HG03342 (cell line): ENCODE data around the gene CIP2A.

Experiments
- ATAC-seq: cut with Tn5 transposase; IDR thresholded peaks from one replicate; pipeline ENCODE4 v1.9.1; 2021; ENCODE audit warnings: mild to moderate bottlenecking, moderate library complexity; ENCODE audit not compliant: unreplicated experiment

The CIP2A gene

DNA sequence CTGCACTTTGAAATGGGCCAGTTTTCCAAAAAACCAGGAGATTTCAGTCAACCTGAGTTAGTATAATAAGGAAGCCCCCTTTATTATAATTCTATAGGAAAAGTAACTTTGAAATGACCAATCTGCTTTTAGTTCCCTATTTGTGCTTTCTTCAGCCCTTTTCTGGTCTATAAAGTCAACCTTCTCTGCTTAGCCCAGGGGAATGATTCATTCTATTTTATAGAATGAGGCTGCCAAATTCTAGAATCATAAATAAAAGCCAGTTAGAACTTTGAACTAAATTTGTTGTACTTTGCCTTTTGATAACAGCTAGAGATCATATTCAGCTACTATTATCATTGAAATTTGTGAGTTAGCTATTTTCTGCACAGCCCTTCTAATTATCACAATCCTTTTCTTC, 24.7 kb downstream of the CIP2A start:
- ATAC-seq: no peak

DNA sequence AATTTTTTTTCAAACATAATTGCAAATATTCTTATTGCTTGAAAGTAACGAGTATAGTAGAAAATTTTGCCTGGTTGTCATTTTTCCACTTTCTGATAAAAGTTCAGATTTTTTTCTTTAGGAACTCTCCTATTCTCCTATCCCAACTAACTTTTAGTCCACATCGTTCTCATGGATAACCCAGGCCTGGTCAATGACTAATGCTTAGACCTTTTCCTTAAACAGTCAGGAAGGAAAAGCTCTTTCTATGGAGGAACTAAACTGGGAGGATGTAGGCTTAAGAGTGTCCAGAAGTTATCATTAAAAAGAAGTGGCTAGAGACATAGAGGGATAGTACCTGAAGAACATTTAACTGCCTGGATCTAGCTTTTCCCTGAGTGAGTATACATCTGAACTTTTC, 26.7 kb downstream of the CIP2A start:
- no peak for ATAC-seq

DNA sequence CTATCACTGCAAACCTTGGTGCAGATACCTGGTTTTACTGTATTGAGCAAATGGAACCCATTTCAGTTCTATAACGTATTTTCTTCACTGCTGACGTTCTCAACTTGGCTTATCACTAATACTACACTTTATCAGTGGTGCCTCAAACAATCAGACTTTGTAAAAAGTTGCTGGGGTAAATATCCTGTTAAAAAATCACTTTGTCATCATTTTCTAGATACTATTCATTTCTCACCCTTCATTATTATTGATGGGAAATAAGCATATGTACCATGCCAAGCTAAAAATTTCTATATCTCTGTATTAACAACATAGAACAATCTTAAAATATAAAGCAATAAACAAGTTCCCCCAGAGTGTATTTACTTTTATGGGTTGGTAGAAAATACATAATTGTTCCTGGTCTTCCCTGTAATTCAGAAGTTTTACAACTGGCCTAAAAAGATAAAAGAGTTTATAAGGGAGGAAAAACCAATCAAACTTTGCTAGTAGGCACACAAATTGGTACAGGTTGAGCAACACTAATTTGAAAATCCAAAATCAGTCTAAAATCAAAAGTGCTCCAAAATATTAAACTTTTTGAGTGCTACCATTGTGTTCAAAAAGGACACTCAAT, 33.2 kb downstream of the CIP2A start:
- no peak for ATAC-seq

DNA sequence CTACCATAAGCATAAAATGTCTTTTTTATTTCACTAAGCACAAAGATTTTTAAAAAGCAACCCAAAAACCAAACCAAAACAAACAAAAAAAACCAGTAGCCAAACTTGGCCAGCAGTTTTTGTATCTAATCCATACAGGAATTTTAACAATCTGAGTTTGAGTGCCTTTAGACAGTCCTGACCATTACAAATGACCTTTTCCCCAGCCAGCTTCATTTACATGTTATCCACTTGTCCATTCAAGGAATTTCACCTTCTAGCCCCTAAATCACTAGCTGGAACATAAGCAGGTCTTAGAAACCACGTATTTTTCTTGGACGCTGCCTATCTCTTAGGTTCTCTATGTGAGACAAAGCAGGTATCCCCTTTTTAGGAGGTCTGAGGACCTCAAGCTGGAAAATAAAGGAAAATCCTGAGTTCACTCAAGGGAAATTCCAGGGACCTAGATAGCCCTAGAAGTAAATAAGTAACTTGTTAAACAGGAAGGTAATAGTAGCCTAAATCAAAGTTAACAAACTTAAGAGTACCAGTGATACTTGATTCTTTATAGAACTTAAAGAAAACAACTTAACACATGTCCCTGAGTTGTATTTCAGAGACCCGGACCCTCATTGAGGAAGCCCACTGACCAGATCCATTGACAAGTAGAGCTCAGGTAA, 34.2 kb downstream of the CIP2A start:
- ATAC-seq: no peak

GRCh38 chr3:108554229-108554628, 35.0 kb downstream of the CIP2A start:
- ATAC-seq: no peak

DNA sequence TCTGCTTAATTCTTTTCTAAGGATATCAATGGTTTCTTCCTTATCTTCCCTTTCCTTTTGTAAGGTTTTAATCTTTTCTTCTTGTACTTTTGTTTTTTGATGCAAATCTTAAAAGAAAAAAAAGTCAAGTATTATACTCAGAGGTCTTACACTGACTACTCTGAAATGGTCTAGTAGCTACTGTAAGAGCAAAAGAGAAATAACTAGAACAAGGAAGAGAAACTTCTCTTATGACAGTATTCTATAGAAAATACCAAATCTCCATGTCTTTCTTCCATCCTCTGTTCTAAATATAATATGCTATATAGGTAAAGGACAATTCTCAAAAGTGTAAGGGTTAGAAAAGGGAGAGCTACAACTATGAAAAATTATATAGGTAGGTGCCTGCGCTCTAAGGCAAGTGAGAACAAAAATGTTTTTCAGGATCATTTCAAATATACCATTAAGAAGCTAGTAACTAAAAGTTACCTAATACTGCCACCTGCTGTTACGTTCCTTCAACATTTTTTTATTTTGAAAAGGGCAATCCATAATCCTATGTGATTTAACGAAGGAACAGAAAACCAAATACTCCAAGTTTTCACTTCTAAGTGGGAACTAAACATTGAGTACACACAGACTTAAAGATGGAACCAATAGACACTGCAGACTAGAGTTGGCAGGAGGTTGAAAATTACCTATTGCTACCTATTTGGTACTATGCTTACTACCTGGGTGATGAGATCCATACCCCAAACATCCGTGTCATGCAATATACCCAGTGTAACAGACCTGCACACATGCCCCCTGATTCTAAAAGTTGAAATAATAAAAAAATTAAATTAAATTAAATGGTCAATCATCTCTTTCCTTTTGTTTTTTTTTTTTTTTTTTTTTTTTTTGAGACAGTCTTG, 36.7 kb downstream of the CIP2A start:
- no peak for ATAC-seq

DNA sequence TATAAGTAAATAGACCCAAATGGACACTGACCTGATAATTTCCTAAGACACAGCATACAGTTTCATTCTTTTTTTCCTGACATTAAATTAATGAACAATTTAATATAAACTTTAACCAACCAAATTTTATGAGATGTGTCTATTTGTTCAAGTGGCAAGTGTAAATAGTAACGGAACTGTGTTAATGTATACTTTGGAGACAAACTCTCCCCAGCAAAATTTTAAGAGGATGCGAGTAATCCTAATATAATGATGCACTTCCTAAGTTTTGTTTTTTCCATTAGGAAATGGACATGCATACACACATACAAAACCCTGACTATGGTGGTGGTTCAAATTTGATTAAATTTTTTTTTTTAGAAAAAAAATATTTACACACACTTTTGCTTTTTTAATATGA, 40.4 kb downstream of the CIP2A start:
- no peak for ATAC-seq

GRCh38 chr3:108548304-108548703, 40.9 kb downstream of the CIP2A start:
- no peak for ATAC-seq

GRCh38 chr3:108546692-108547091, 42.5 kb downstream of the CIP2A start:
- no peak for ATAC-seq

- ATAC-seq: no peak
Observed at GRCh38 chr3:108546247-108546646, 43.0 kb downstream of the CIP2A start.

DNA sequence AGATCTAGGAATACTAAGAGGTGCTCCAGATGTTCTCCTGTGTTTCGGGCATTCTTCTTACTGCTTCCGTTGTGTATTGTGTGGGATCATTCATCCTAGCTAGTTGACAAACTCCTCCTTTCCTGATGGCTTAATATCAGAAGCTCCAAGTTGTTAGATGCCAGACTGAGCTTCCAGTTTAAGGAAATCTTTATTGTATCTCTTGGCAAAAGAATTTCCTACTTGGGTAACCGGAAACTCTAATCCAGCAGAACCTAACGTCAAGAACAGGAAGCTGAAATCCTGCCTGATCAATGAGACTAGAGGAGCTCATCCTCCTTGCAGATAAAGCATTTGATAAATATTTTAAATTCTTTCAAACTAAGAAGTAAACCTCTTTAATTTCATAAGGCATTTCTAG, 51.2 kb downstream of the CIP2A start:
- no peak for ATAC-seq

DNA sequence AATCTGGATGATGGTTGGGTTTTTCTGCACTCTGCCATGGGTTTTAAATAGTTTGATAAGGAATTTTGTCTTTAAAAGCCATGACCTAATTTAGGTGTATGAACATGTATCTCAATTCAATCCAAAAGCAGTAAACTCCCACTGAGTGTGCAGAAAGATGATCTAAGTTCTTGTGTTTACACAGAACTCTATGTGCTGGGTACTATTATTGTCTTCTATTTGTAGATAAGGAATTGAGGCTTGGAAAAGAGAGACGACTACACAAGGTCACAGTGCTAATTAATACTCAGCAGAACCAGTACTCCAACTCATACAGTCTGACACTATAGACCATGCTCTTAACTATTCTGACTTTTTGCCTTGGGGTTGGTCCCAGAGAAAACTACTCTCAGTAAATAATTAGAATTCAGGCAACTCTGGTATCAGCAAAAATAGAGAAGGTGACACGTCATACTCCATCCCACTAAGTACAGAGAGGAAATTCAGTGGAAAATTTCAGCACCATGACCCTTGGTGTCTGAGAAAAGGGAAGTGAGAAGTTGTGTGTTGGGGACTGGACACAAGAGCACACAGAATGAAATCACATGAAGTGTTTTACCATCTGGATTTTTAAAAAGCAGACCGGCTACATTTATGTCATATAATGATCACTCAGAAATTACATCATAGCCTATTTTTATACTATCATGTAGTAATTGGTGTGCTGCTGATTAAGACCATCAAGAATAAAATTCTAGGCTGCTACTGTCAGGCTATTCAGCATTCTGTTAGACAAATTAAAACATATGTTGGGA, 60.6 kb downstream of the CIP2A start:
- peak; percentile 92 for ATAC-seq

DNA sequence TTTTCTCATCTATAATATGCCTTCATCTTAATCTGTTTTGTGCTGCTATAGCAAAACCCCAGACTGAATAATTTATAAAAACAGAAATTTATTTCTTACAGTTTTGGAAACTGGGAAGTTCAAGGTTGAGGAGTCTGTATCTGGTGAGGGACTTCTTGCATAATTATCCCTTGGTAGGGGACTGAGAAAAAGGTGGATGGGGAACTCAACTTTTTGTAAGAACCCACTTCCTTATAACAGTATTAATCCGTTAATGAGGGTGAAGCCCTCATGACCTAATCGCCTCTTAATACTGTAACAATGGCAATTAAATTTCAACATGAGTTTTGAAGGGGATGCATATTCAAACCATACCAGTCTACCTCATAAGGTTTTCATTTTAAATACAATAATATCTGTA, 61.4 kb downstream of the CIP2A start:
- ATAC-seq: no peak

DNA sequence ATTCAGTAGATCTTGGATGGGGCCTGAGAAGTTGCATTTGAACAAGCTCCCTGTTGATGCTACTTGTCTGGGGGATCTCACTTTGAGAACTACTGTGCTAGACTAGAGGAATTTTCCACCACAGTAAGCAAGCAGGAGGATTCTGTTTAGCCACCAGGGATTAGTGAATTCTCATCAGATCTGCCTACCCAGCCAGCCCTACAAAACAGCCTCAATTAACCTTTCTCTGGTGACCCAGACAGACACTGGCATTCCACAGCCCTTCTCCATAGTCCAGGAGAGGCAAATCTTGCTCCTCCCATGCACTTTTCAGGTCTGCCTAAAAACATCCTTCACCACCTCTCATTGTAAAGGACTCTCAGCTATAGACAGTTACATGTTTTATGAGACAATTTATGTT, 62.1 kb downstream of the CIP2A start:
- no peak for ATAC-seq

GRCh38 chr3:108525971-108526370, 63.3 kb downstream of the CIP2A start:
- ATAC-seq: no peak

DNA sequence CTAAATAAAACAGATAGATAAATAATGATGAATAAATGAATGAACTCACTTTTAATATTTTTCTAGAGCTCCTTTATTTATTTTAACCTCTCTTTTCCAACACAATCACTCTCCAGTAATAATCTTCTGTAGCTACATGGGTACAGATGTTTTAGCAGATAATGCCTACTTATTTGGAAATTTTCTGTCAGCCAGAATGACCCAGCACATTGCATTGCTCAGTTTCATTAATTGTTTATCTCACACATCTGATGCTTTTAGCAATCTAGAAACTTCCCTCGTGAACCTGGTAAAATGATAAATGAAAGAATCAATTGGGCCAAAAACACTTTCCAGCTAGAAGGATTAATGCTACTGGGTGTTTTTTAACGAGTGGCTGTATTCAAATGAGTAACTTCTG, 64.0 kb downstream of the CIP2A start:
- no peak for ATAC-seq

GRCh38 chr3:108524537-108524936, 64.7 kb downstream of the CIP2A start:
- no peak for ATAC-seq

DNA sequence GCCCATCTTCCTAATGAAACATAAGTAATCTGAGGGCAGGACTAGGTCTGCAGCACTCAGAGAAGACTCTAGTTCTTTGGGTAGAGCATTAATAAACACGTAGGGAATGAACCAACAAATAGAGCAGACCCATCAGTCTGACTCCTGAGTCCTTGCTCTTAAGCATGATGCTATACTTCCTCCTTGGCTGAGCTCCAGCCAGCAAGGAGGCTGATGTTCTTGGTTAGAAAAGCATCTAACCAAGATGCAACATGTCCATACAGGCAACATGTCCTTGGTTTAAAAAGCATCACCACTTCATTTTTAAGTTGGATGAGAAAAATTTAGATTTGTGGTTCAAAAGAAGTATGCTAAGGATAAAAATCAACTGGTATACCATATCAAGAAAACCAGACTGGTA, 70.3 kb downstream of the CIP2A start:
- no peak for ATAC-seq

GRCh38 chr3:108516881-108517280, 72.4 kb downstream of the CIP2A start:
- no peak for ATAC-seq

- no peak for ATAC-seq
Observed at GRCh38 chr3:108513961-108514360, 75.3 kb downstream of the CIP2A start.

- ATAC-seq: no peak
Observed at GRCh38 chr3:108512671-108513070, 76.6 kb downstream of the CIP2A start.
